ENCODE data around the gene DPYSL5.

The DPYSL5 gene

GRCh38 chr2:26901326-26902183 lies 53.6 kb downstream of the DPYSL5 start:
- Histone ChIP-seq H3K4me2 (ENCODE audit: low read length) (no peak overlapping the region), H3K9me3 (ENCODE audit: insufficient read depth, low read length) (no peaks in the 10 kb centered on the region), H3K4me3 (ENCODE audit: low read length) (no peak overlapping the region), H3K79me2 (ENCODE audit: low read length) (no peaks in the 10 kb centered on the region), H3K27me3 (ENCODE audit: low read depth, low read length) (peaks cover 8% of the 10 kb centered on the region; the same call in 1 of the 2 replicates), H2AFZ (ENCODE audit: low read depth, low read length) (no peak overlapping the region), H3K36me3 (replicated peaks; ENCODE audit: low read depth, low read length) (no peaks in the 10 kb centered on the region), H4K20me1 (ENCODE audit: insufficient read depth, low read length) (no peaks in the 10 kb centered on the region), H3K27ac (ENCODE audit: low read length) (no peak overlapping the region), H3K9ac (ENCODE audit: low read length) (no peak overlapping the region), H3K4me1 (ENCODE audit: low read length) (no peaks in the 10 kb centered on the region)
- no peak for TF ChIP-seq EZH2phosphoT487 (IDR thresholded peaks at IDR 0.05; ENCODE audit: low read depth)
- TF ChIP-seq CTCF (IDR thresholded peaks at IDR 0.05; ENCODE audit: low read depth, low read length): no peak

GRCh38 chr2:26903676-26904075 lies 55.7 kb downstream of the DPYSL5 start:
- no peak for TF ChIP-seq EZH2phosphoT487 (IDR thresholded peaks at IDR 0.05; ENCODE audit: low read depth)
- no peak for TF ChIP-seq CTCF (IDR thresholded peaks at IDR 0.05; ENCODE audit: low read depth, low read length)
- Histone ChIP-seq H2AFZ (ENCODE audit: low read depth, low read length) (no peak overlapping the region), H3K4me3 (ENCODE audit: low read length) (no peak overlapping the region), H3K27me3 (ENCODE audit: low read depth, low read length) (no peaks in the 10 kb centered on the region), H3K4me2 (ENCODE audit: low read length) (no peak overlapping the region), H3K9me3 (ENCODE audit: insufficient read depth, low read length) (no peaks in the 10 kb centered on the region), H3K79me2 (ENCODE audit: low read length) (no peaks in the 10 kb centered on the region), H3K4me1 (ENCODE audit: low read length) (no peaks in the 10 kb centered on the region), H3K27ac (ENCODE audit: low read length) (no peak overlapping the region), H3K9ac (ENCODE audit: low read length) (no peak overlapping the region), H3K36me3 (replicated peaks; ENCODE audit: low read depth, low read length) (no peaks in the 10 kb centered on the region), H4K20me1 (ENCODE audit: insufficient read depth, low read length) (no peaks in the 10 kb centered on the region)

GRCh38 chr2:26904839-26905238 lies 56.9 kb downstream of the DPYSL5 start:
- TF ChIP-seq CTCF (IDR thresholded peaks at IDR 0.05; ENCODE audit: low read depth, low read length) (no peak), EZH2phosphoT487 (IDR thresholded peaks at IDR 0.05; ENCODE audit: low read depth) (no peak)
- Histone ChIP-seq H3K4me3 (ENCODE audit: low read length) (no peak overlapping the region), H3K36me3 (replicated peaks; ENCODE audit: low read depth, low read length) (no peaks in the 10 kb centered on the region), H3K9ac (ENCODE audit: low read length) (no peak overlapping the region), H3K9me3 (ENCODE audit: insufficient read depth, low read length) (no peaks in the 10 kb centered on the region), H3K79me2 (ENCODE audit: low read length) (no peaks in the 10 kb centered on the region), H2AFZ (ENCODE audit: low read depth, low read length) (no peak overlapping the region), H3K27ac (ENCODE audit: low read length) (no peak overlapping the region), H3K4me1 (ENCODE audit: low read length) (no peaks in the 10 kb centered on the region), H3K27me3 (ENCODE audit: low read depth, low read length) (peaks cover under 1% of the 10 kb centered on the region; the same call in 1 of the 2 replicates), H3K4me2 (ENCODE audit: low read length) (no peak overlapping the region), H4K20me1 (ENCODE audit: insufficient read depth, low read length) (no peaks in the 10 kb centered on the region)

GRCh38 chr2:26905341-26906198 lies 57.6 kb downstream of the DPYSL5 start:
- Histone ChIP-seq H3K27me3 (ENCODE audit: low read depth, low read length) (peaks cover 5% of the 10 kb centered on the region), H3K9ac (ENCODE audit: low read length) (no peak overlapping the region), H3K4me3 (ENCODE audit: low read length) (no peak overlapping the region), H3K27ac (ENCODE audit: low read length) (no peak overlapping the region), H3K79me2 (ENCODE audit: low read length) (no peaks in the 10 kb centered on the region), H2AFZ (ENCODE audit: low read depth, low read length) (no peak overlapping the region), H3K36me3 (replicated peaks; ENCODE audit: low read depth, low read length) (no peaks in the 10 kb centered on the region), H3K9me3 (ENCODE audit: insufficient read depth, low read length) (no peaks in the 10 kb centered on the region), H4K20me1 (ENCODE audit: insufficient read depth, low read length) (no peaks in the 10 kb centered on the region), H3K4me1 (ENCODE audit: low read length) (no peaks in the 10 kb centered on the region), H3K4me2 (ENCODE audit: low read length) (no peak overlapping the region)
- no peak for TF ChIP-seq CTCF (IDR thresholded peaks at IDR 0.05; ENCODE audit: low read depth, low read length)
- TF ChIP-seq EZH2phosphoT487 (IDR thresholded peaks at IDR 0.05; ENCODE audit: low read depth): no peak
